GM12878 (cell line): ENCODE results near the gene MB. TPM values are rescaled to one million over a fixed set of nuclear protein-coding genes. Genes with fewer than 3 reads are reported as not detected.

Experiments
- CEBPB ChIP-seq, 2 experiments: fragments of 150-350 bp in 1 of 2; IDR thresholded peaks; 2 replicates each; pipeline ENCODE4 v1.6.1; 2012 to 2014; ENCODE audit warnings: low read depth in 2 of 2, low read length in 2 of 2, borderline replicate concordance in 1 of 2, inconsistent platforms in 1 of 2
- E2F8 ChIP-seq: fragments of 450-650 bp; IDR thresholded peaks from 2 replicates; pipeline ENCODE4 v1.6.1; 2018; ENCODE audit warnings: mild to moderate bottlenecking, low read depth, moderate library complexity; ENCODE audit not compliant: partially characterized antibody
- NR2C1 ChIP-seq: fragments of 450-650 bp; IDR thresholded peaks from 2 replicates; pipeline ENCODE4 v1.6.1; 2017; ENCODE audit warnings: antibody characterized with exemption, mild to moderate bottlenecking, moderate library complexity
- TCF3 ChIP-seq: IDR thresholded peaks from 2 replicates; pipeline ENCODE4 v1.6.1; 2012; ENCODE audit warnings: low read depth, mild to moderate bottlenecking, low read length, borderline replicate concordance; ENCODE audit not compliant: insufficient read depth
- polyA plus RNA-seq, 11 experiments: library from polyadenylated mRNA; depleted of rRNA in 4 of 11; unstranded in 6 of 11; stranded (reverse) in 5 of 11; fragments of >200 nt; fragmentation: Nextera tagmentation in 4 of 11; fragmentation: Illumina TruSeq in 1 of 11; extraction: Ambion mirVana in 4 of 11; extraction: Trizol in 1 of 11; gene quantifications; 1 replicate in 1 of 11; 2 replicates in 10 of 11; pipeline versions ENCODE4 v1.2.1 to v1.2.3, GENCODE V29; 2011 to 2016; ENCODE audit warnings: inconsistent platforms in 2 of 11, missing spikeins in 2 of 11, low read depth in 1 of 11
- total RNA-seq, 4 experiments: library from RNA; depleted of rRNA in 3 of 4; stranded (reverse); fragments of >200 nt in 3 of 4; fragmentation: Illumina TruSeq in 1 of 4; extraction: Trizol in 1 of 4; gene quantifications; 2 replicates each; pipeline versions ENCODE4 v1.2.1 to v1.2.3, GENCODE V29; 2013 to 2021
- TF ChIP-seq, protein P1 (sequence below): IDR thresholded peaks from 2 replicates; pipeline ENCODE4 v1.6.1; 2012; ENCODE audit warnings: low read depth, low read length, improper control_type of control experiment

MB gene
- total and polyA plus RNA-seq, 10 of the 15 experiments (the other 5 are each of a cell fraction or from before 2014, with no cell fraction given), result 0.09 to 0.41 (median 0.23) TPM; not detected in 3

GRCh38 chr22:35567351-35568141 lies 49.6 kb downstream of the MB start (continued):
- TF ChIP-seq CEBPB (IDR thresholded peaks at IDR 0.05; ENCODE audit: borderline replicate concordance in 1 of 2, low read depth in 2 of 2, low read length in 2 of 2) (no peak), TCF3 (no peak), NR2C1 (no peak), E2F8 (no peak)
- TF ChIP-seq, protein P1, sequence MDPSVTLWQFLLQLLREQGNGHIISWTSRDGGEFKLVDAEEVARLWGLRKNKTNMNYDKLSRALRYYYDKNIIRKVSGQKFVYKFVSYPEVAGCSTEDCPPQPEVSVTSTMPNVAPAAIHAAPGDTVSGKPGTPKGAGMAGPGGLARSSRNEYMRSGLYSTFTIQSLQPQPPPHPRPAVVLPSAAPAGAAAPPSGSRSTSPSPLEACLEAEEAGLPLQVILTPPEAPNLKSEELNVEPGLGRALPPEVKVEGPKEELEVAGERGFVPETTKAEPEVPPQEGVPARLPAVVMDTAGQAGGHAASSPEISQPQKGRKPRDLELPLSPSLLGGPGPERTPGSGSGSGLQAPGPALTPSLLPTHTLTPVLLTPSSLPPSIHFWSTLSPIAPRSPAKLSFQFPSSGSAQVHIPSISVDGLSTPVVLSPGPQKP, result no peak
